K562 (cell line): ENCODE data around the gene AGAP1. TPM values are rescaled to one million over a fixed set of nuclear protein-coding genes. Genes with fewer than 3 reads are reported as not detected.

Source experiments
- ATAC-seq: fragments of 200-7000 bp; cut with Tn5 transposase; 3 replicates; pipeline ENCODE4 v1.9.1; 2020; ENCODE audit warnings: moderate library complexity
- BruUV-seq: library from RNA; stranded (reverse); fragments of 400-500 nt; replicated peaks from 2 replicates; lab custom pipeline; 2021; lab: Mats Ljungman, UMichigan
- CTCF ChIA-PET: fragments of 300-600 bp; formaldehyde crosslinking; extraction: SDS; loops from one replicate; lab custom pipeline; 2021; ENCODE audit warnings: low intra/inter-chr PET ratio; lab: Yijun Ruan, JAX
- POLR2A ChIA-PET: fragments of 300-600, 350-650 bp; sonication (Branson Sonifier 250); formaldehyde crosslinking; extraction: SDS; loops from one replicate; lab custom pipeline; 2021; ENCODE audit warnings: antibody characterized with exemption, inconsistent platforms; lab: Yijun Ruan, JAX
- DNase-seq, 4 experiments: peaks; one replicate each; pipeline versions ENCODE4 v3.0.0 to v3.0.0-alpha.2; 2011 to 2018; ENCODE audit warnings: low spot score in 3 of 4, mixed read lengths in 3 of 4; ENCODE audit errors: extremely low read depth in 1 of 4
- FAIRE-seq: peaks from 2 replicates; lab custom pipeline; 2011; peaks lifted over from hg19 to GRCh38; lab: Jason Lieb, UNC
- H2AFZ ChIP-seq: 2 replicates; pipeline ENCODE4 v1.6.0; 2011; ENCODE audit warnings: low read depth, low read length, control low read depth, inconsistent platforms
- H3K27ac ChIP-seq: fragments of 200-600 bp; 3 replicates; pipeline ENCODE4 v1.8.0; 2011; ENCODE audit warnings: low read depth, mild to moderate bottlenecking, control low read depth, inconsistent platforms, low read length, moderate library complexity, mixed read lengths; ENCODE audit errors: extremely low read depth
- H3K27me3 ChIP-seq, 2 experiments: fragments of 300-600 bp in 1 of 2; 2 replicates in 1 of 2; 3 replicates in 1 of 2; pipeline versions ENCODE4 v1.6.0 to v1.8.0; 2011; ENCODE audit warnings: inconsistent platforms in 2 of 2, low read length in 2 of 2, mild to moderate bottlenecking in 1 of 2, mixed read lengths in 1 of 2, moderate library complexity in 1 of 2; ENCODE audit not compliant: control insufficient read depth in 2 of 2, insufficient read depth in 2 of 2
- H3K36me3 ChIP-seq: fragments of 300-600 bp; 3 replicates; pipeline ENCODE4 v1.8.0; 2011; ENCODE audit warnings: mild to moderate bottlenecking, low read length, inconsistent platforms; ENCODE audit not compliant: control insufficient read depth, insufficient read depth
- H3K4me1 ChIP-seq, 2 experiments: fragments of 200-600 bp in 1 of 2; replicated peaks in 1 of 2; 2 replicates in 1 of 2; 3 replicates in 1 of 2; pipeline versions ENCODE4 v1.5.1 to v1.8.0; 2011; ENCODE audit warnings: inconsistent platforms in 2 of 2, low read length in 2 of 2, mild to moderate bottlenecking in 1 of 2, mixed read lengths in 1 of 2, moderate library complexity in 1 of 2; ENCODE audit not compliant: control insufficient read depth in 2 of 2, insufficient read depth in 2 of 2
- H3K4me2 ChIP-seq: 2 replicates; pipeline ENCODE4 v1.6.1; 2011; ENCODE audit warnings: low read length, control low read depth, inconsistent platforms, mixed read lengths; ENCODE audit not compliant: insufficient read depth
- H3K4me3 ChIP-seq: fragments of 200-600 bp; sonication (generic), shearing (Covaris generic); 2 replicates; pipeline ENCODE4 v1.5.1; 2016; ENCODE audit warnings: control low read depth, inconsistent platforms
- H3K79me2 ChIP-seq: fragments of 200-600 bp; 3 replicates; pipeline ENCODE4 v1.8.0; 2011; ENCODE audit warnings: low read length, inconsistent platforms; ENCODE audit not compliant: control insufficient read depth, insufficient read depth
- H3K9ac ChIP-seq, 2 experiments: 2 replicates each; pipeline versions ENCODE4 v1.6.0 to v1.6.1; 2011; ENCODE audit warnings: low read depth in 2 of 2, low read length in 2 of 2, control low read depth in 1 of 2, inconsistent platforms in 1 of 2, mild to moderate bottlenecking in 1 of 2, mixed read lengths in 1 of 2; ENCODE audit not compliant: insufficient read depth in 1 of 2
- H3K9me1 ChIP-seq: one replicate; pipeline ENCODE4 v1.6.0; 2011; ENCODE audit warnings: inconsistent platforms, mild to moderate bottlenecking, low read length, moderate library complexity; ENCODE audit not compliant: control insufficient read depth, insufficient read depth
- H3K9me3 ChIP-seq: replicated peaks from 2 replicates; pipeline ENCODE4 v1.5.1; 2011; ENCODE audit warnings: low read depth, low read length, inconsistent platforms; ENCODE audit not compliant: control insufficient read depth, insufficient read depth
- H4K20me1 ChIP-seq: replicated peaks from 2 replicates; pipeline ENCODE4 v1.6.1; 2011; ENCODE audit warnings: low read length, inconsistent platforms, mixed read lengths; ENCODE audit not compliant: control insufficient read depth, insufficient read depth
- MAZ ChIP-seq, 2 experiments: fragments of 450-650 bp in 1 of 2; sonication (generic) in 1 of 2; formaldehyde crosslinking; IDR thresholded peaks in 1 of 2; conservative IDR thresholded peaks in 1 of 2; 2 replicates each; pipeline versions ENCODE4 v1.4.0 to v1.5.0; 2020; ENCODE audit warnings: mild to moderate bottlenecking in 1 of 2, missing genetic modification reagents in 1 of 2
- PKNOX1 ChIP-seq: fragments of 450-650 bp; IDR thresholded peaks from 2 replicates; pipeline ENCODE4 v1.6.1; 2016
- PURB ChIP-seq: sonication (generic); formaldehyde crosslinking; IDR thresholded peaks from 2 replicates; pipeline ENCODE4 v1.9.0; 2021; ENCODE audit warnings: low read depth, mild to moderate bottlenecking, missing genetic modification reagents
- ZNF212 ChIP-seq: fragments of 450-650 bp; formaldehyde crosslinking; IDR thresholded peaks from 2 replicates; pipeline ENCODE4 v1.4.0; 2020; ENCODE audit warnings: mild to moderate bottlenecking
- ZNF586 ChIP-seq: fragments of 450-650 bp; formaldehyde crosslinking; conservative IDR thresholded peaks from 2 replicates; pipeline ENCODE4 v1.4.0; 2020; ENCODE audit warnings: mild to moderate bottlenecking, moderate library complexity
- ZNF699 ChIP-seq: fragments of 250-450 bp; sonication (Bioruptor Pico); IDR thresholded peaks from 2 replicates; pipeline ENCODE4 v1.8.0; 2021; ENCODE audit warnings: mild to moderate bottlenecking, moderate library complexity; ENCODE audit not compliant: insufficient replicate concordance
- ZNF76 ChIP-seq: fragments of 250-450 bp; sonication (Bioruptor Pico); IDR thresholded peaks from 2 replicates; pipeline ENCODE4 v1.4.0; 2020; ENCODE audit warnings: mild to moderate bottlenecking, moderate library complexity, borderline replicate concordance
- WGBS: fragments of 100-300 bp; shearing (Covaris generic); methylation state at CpG from one replicate; pipeline ENCODE4 v1.1.6; 2016; ENCODE audit warnings: low coverage, mixed read lengths; ENCODE audit not compliant: insufficient coverage; ENCODE audit errors: missing lambda C conversion rate; 5-methylcytosine and 5-hydroxymethylcytosine counted together
- in situ Hi-C: fragments of 300-500 bp; cut with MboI; formaldehyde crosslinking; loops from 4 replicates; pipeline ENCODE4 v1.15.0; 2018; ENCODE audit warnings: inconsistent platforms, mixed read lengths
- intact Hi-C: fragments of 100-400 bp; cut with micrococcal nuclease; formaldehyde crosslinking; loops from 2 replicates; pipeline ENCODE4 v1.14.2; 2022
- polyA plus RNA-seq, 8 experiments: library from polyadenylated mRNA; depleted of rRNA in 4 of 8; stranded (reverse) in 5 of 8; unstranded in 3 of 8; fragments of >200 nt; fragmentation: Nextera tagmentation in 2 of 8; fragmentation: Illumina TruSeq in 1 of 8; extraction: Ambion mirVana in 2 of 8; extraction: Trizol in 1 of 8; gene quantifications; 2 replicates each; pipeline versions ENCODE4 v1.2.1 to v1.2.3, GENCODE V29; 2011 to 2014; ENCODE audit warnings: inconsistent platforms in 1 of 8, missing spikeins in 1 of 8
- total RNA-seq, 7 experiments: library from RNA; depleted of rRNA in 6 of 7; stranded (reverse); fragments of >200 nt in 6 of 7; fragmentation: Illumina TruSeq in 2 of 7; extraction: Trizol in 2 of 7; gene quantifications; 2 replicates each; pipeline versions ENCODE4 v1.2.1 to v1.2.3, GENCODE V29; 2011 to 2021; ENCODE audit warnings: low replicate concordance in 1 of 7

The AGAP1 gene
- total and polyA plus RNA-seq, 9 of the 15 experiments (the other 6 are each of a cell fraction or from before 2014, with no cell fraction given): 1.3 to 24.0 (median 10.6) TPM

GRCh38 chr2:235820571-235820970, 326.7 kb downstream of the AGAP1 start:
- ATAC-seq (no peak), DNase-seq (no peak), FAIRE-seq (no peak)
- CTCF ChIA-PET: no interaction called here
- H3K36me3 ChIP-seq: no peaks in the 10 kb centered on the region
- intact Hi-C loops: no loop called here
- no peak overlapping the region for H3K4me2 ChIP-seq
- no peaks in the 10 kb centered on the region; the same call in 1 of the 2 replicates for H4K20me1 ChIP-seq
- no peak overlapping the region for H2AFZ ChIP-seq
- no peak overlapping the region for H3K27ac ChIP-seq
- no peaks in the 10 kb centered on the region for H3K9me1 ChIP-seq
- in situ Hi-C loops: no loop called here
- POLR2A ChIA-PET: interaction anchor here (1.5 kb wide), 1 partner anchor 11 kb away, joined by 3 read pairs; no protein-coding TSS in a partner anchor
- no TSS peak for BruUV-seq
- H3K9ac ChIP-seq: no peak overlapping the region
- H3K9me3 ChIP-seq: no peaks in the 10 kb centered on the region
- H3K79me2 ChIP-seq: no peaks in the 10 kb centered on the region
- H3K4me1 ChIP-seq: no peaks in the 10 kb centered on the region; a peak in 1 of 5 replicates
- H3K27me3 ChIP-seq: no peaks in the 10 kb centered on the region
- no peak overlapping the region for H3K4me3 ChIP-seq
- WGBS: 85% methylated on average over 2 of the region's 2 CpGs
- no peak for TF ChIP-seq ZNF699 (CRISPR knock-in tag)
- no peak for TF ChIP-seq PURB
- no peak for TF ChIP-seq PKNOX1
- no peak for TF ChIP-seq ZNF76
- TF ChIP-seq ZNF212 (CRISPR knock-in tag): no peak
- no peak for TF ChIP-seq MAZ (CRISPR knock-in tag; conservative IDR thresholded peaks at IDR 0.05 in 1 of 2, IDR thresholded peaks at IDR 0.05 in 1 of 2)
- no peak for TF ChIP-seq ZNF586 (CRISPR knock-in tag)
